ENCODE data around the gene R3HCC1L.

R3HCC1L gene

DNA sequence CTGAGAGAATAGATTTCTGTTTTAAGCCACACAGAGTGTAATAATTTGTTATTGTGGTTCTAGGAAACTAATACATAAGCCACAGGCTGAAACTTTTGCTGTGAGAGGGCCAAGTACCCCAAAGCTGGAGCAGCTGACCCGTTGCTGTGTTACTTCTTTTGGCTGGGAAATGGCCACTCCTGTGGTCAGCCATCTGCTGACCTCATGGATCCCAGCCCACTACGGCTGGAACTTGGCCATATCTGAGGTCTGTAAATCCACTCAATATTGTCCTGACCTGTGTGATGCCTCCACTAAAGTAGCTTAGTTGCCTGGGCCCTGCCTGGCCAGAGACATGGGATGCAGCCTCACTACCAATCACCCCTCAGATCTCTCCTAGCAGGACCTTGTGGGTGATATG lies 151.0 kb downstream of the R3HCC1L start:
- DNase-seq (ENCODE audit: low spot score), result no peak

DNA sequence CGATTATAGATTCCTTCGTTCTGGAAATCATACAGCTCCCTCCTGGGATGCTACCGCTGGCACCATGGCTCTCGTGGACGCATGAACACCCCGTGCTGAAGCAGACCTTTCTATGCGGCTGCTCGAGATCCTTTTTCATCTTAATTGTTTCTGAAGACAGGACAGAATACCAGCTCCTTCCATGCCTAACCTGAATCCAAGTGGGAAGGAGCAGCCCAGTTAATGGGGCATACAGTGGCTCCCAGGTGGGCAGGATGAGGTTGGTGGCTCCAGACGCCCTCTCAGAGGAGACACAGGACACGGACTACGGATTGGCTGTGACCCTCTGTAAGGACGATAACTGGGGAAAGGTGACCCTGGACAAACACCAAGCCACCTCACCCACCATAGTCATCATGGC lies 152.0 kb downstream of the R3HCC1L start:
- DNase-seq (ENCODE audit: low spot score), result no peak

DNA sequence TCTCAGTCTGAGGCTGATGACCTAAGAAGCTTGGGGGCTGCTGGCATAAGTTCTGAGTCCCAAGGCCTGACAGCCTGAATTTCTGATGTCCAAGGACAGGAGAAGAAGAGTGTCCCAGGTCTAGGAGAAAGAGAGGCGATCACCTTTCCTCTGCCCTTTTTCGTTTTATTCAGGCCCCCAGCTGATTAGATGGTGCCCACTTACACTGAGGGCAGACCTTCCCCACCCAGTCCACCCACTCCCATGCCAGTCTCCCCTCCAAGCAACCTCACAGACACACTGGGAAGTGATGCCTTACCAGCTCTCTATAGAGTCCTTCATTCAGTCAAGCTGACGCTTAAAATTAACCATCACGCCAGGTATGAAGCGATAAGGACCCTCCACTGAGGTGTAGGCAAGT lies 152.9 kb downstream of the R3HCC1L start:
- no peak for DNase-seq (ENCODE audit: low spot score)

DNA sequence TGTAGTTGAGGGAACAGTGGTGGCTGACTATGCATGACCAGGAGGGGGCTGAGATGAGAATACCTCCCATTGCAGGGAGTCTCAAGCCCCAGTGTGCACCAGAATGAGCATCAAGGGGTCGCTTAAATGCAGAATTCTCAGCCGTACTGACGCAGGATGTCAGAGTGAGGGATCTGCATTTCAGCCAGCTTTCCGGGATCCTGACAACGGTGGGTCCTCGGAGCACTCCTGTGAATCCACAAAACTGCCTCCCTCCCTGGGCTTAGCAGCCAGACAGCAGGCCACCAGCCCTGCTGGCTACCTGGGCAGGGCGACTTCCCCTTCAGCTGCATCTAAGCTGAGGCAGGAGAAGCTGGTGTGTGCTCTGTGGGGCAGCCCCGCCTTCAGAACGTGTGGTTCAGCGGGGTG lies 155.3 kb downstream of the R3HCC1L start:
- no peak for DNase-seq (ENCODE audit: low spot score)

DNA sequence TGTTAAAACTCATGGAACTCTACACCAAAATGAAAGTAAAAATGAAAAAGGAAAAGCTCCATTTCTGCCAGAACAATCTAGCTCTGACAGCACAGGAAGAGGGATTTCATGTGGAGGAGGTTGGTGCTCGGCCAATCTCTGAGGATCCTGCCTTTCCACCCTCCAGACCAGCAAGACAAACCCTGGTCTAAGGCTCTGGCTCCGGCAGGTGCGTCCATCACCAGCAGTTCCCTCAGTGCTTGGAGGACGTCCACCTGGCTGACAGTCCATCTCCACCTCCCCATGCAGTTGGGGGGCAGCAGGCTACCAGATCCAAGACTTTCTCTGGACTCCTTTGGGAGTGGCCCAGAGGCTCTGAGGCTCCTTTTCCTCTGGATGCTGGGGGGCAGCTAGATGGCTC lies 158.5 kb downstream of the R3HCC1L start:
- DNase-seq (ENCODE audit: low spot score), result no peak

DNA sequence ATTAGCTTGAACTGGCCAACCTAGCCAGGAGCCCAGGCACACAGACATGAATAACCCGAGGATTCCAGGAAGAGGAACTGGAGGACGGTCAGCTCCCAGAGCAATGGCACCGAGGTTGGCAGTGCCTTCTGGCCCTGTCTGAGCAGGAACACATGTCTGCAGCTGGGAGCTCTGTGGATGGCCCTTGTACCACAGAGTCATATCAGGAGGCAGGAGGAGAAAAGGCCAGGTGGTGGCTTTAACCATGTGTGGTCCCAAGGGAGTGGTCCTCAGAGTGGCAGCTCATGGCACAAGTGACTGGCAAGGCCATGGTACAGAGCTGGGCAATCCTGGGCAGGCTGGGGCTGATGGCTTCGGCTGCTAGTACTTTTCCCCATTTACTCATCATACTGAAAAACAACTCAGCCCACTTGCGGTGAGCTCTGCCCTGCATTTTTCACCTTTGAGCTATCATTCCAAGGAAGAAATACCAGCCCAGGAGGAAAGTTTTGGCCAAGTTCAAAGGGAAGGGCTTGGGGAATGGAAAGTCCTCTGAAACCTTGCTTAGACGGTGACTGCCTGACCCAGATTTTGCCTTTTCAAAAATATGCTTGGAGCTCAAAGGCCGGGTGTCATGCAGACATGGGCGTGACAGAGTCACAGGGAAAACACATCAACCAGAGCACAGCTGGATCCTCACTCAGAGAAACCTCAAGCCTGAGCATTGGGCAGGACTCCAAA lies 159.3 kb downstream of the R3HCC1L start:
- DNase-seq (ENCODE audit: low spot score), result no peak

DNA sequence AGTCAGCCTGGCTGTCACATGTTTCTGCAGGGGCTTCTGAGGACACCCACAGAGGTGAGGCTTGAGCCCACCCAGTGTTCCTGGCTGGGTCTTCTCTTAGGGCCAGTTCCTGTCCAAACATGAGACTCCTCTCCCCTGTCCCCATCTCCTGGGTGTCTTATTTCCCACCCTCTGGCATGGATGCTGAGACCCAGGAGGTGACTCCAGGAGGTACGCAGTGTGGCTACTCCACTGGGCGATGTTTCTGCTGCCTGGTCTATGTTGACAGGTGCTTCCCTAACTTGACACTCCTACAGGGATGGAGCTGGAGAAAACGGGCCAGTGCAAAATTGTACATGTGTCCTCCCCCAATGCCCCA lies 159.8 kb downstream of the R3HCC1L start:
- no peak for DNase-seq (ENCODE audit: low spot score)

All from activated CD4-positive, alpha-beta T cell treated with anti-CD3 and anti-CD28 coated beads, Interleukin-2, Interleukin-4, amounts not matched to agents 100 ng/mL and 50 ng/mL, durations not matched to agents 16 hours and 8 hours (primary cell).